ENCODE measurements around the gene C19orf25. TPM values are rescaled to one million over a fixed set of nuclear protein-coding genes. Genes with fewer than 3 reads are reported as not detected.
"Not testable (repeated sequence)": the region's sequence is repeated elsewhere in the genome, so short reads cannot be mapped to it uniquely, and the experiment has no call there.

The C19orf25 gene
- total and polyA plus RNA-seq, 5 experiments from 2014 or later, result 31.3 to 59.7 (median 50.3) TPM

DNA sequence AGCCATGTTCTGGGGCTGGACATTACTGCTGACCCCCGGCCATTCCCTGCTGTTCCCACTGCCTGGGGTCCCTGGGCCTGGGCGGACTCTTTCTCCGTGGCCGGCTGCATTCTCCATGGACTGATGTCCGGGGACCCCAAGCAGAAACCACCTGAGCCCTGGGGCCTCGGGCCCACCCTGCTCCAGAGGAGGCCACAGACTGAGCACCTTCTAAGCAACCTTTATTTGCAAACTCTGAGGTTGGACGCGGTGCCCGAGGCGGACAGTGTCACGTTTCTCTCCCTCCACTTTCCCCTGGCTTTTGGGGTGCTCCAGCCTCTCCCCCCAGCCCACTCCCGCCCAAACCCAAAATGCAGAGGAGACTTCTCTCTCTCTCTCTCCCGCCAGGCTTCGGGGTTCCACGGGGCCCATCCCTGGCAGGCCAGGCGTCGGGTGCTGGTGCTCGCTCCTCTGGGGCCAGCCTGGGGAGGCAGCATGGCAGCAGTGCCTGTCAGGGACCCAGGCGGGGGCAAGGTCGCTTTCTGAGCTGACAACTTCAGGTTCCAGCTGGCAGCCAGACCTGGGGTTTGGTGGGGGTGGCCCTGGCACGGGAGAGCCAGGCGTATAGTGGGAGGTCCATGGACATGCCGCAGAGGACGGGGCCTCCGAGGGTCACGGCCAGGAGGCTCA lies 2.3 kb upstream of the C19orf25 start:
- POLR2A ChIA-PET, result interaction anchor here (1.2 kb wide), 1 partner anchor 10 kb away, joined by 3 read pairs; the partner anchor contains the start of gene REEP6
- peaks cover 7 to 24% (median 15%) of the 10 kb centered on the region in 4 donors for H3K4me1 Mint-ChIP-seq
- no peaks in the 10 kb centered on the region for H3K27me3 Mint-ChIP-seq
- no peak overlapping the region for H3K4me3 Mint-ChIP-seq
- H3K9me3 Mint-ChIP-seq, result no peaks in the 10 kb centered on the region
- peaks cover 0 to 9% (median 2%) of the 10 kb centered on the region in 3 donors for H3K36me3 Mint-ChIP-seq
- DNase-seq (peak in 1 of 10 donors; percentile 53), ATAC-seq (no peak)
- H3K27ac Mint-ChIP-seq, result no peak overlapping the region

DNA sequence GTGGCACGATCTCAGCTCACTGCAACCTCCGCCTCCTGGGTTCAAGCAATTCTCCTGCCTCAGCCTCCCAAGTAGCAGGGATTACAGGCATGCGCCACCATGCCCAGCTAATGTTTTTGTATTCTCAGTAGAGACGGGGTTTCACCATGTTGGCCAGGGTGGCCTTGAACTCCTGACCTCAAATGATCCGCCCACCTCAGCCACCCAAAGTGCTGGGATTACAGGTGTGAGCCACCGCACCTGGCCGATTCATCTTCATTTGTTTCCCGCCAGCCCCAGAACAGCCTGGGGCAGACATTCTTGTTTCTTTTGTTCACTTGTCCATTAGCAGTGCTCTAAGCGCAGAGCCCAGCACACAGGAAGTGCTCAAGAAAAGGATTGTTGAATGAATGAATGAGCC lies 2.0 kb downstream of the C19orf25 start:
- not testable (repeated sequence) for DNase-seq, H3K9me3 Mint-ChIP-seq, ATAC-seq, H3K27me3 Mint-ChIP-seq, H3K36me3 Mint-ChIP-seq
- Mint-ChIP-seq H3K27ac (peak overlapping the region in 2 of 10 donors; percentile 29 to 43), H3K4me3 (peak overlapping the region in 8 of 10 donors; percentile 18 to 86 (median 60)), H3K4me1 (peaks cover 11 to 29% (median 19%) of the 10 kb centered on the region in 4 donors)
- POLR2A ChIA-PET, result interaction anchor here (0.6 kb wide), 1 partner anchor 14 kb away, joined by 3 read pairs; the partner anchor contains the start of gene REEP6

DNA sequence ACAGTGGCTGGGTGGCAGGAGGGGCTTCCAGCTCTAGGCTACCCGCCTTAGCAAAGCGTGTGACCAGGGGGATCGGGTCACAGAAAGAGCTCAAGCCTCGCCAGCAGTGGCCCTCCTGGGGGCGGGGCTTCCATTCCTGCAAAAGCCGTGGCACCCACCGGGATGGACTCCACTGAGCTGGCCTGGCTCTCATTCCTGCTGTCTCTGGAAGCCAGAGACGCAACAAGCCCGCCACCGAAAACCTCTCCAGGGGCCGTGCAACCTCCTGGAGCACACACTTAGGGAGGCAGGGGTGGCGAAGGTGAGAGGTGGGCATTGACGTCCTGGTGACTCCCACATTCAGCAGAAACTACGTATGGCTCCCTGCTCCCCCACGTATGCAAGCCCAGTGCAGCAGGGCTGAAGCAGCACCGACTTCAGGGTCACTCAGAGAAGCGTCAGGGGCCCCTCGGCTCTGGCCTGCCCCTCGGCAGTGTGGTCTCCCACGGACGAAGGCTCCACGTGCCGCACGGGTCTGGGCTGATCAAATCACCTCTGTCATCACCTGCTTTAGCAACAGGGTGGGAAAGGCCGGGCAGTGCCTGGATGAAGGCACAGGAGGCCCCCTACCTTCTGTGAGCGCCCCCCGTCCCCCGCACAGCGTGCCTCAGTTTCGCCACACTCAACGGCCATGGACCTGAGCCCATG lies 3.1 kb downstream of the C19orf25 start:
- Mint-ChIP-seq H3K4me3 (no peak overlapping the region), H3K27ac (peak overlapping the region in 1 of 10 donors; percentile 32), H3K36me3 (peaks cover 0 to 9% (median 2%) of the 10 kb centered on the region in 3 donors), H3K4me1 (peaks cover 13 to 37% (median 26%) of the 10 kb centered on the region in 4 donors), H3K9me3 (no peaks in the 10 kb centered on the region), H3K27me3 (no peaks in the 10 kb centered on the region)
- DNase-seq, result peak in 1 of 10 donors; percentile 18
- ATAC-seq, result no peak
- POLR2A ChIA-PET, result no interaction called here

DNA sequence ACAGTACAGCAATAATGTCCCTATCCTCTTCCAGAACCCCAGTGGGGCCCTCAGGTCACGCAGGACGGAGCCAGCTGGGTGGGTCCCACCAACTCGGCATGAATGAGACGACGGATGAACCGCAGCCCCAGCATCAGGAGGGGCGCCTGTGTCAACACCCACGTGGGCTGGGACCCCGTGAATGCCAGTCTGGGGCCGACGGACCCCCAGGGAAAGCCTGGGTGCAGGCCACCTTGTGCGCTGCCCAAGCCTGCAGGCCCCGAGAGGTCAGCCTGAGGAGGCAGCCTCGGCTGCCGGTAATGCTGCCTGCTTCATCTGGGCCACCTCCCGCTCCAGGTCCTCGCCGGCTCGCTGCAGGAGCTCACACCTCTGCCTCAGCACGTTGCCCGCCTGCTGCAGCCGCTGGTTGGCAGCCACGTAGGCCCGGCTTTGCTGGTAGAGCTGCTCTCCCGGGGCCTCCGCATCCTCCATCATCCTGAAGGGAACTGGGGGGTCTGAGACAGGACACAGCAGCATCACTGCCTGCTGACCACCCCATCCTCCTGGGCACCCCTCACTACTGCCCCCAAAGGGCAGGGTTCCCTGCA lies 4.2 kb downstream of the C19orf25 start:
- DNase-seq, result no peak
- POLR2A ChIA-PET, result interaction anchor here (1.1 kb wide), 1 partner anchor 16 kb away, joined by 3 read pairs; the partner anchor contains the start of gene REEP6

DNA sequence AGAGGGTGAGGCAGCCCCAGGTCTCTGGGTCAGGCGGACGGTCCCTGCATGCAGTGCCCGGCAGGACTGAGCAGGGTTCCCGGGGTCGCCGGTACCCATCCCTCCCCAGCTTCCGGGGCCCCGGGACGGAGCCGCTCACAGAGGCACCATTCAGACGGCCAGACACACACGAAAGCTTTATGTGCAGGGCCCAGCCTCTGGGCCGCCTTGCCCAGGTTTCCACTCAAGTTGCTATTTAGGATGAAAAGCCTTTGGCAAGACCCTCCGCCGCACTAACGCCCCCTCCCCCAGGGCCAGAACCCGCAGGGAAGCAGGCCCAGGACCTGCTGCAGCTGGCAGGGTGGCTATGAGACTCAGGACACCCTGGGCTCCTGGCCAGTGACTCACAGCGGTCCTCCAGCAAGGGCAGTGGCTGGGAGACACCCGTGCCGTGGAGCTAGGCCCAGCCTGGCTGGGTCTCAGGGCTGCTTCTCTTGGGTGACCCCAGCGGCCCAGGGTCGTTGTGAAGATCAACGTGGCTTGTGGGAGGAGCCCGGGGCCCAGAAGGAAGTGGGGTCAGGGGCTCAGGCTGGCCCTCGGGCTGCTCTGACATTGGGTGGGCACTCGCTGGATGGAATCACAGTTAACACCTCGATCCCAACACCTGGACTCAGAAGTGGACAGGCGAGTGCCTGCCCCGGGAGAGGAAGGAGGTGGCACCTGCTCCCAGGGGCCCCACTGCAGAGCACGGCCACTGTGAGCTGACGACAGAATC lies 4.8 kb downstream of the C19orf25 start:
- POLR2A ChIA-PET, result interaction anchor here (1.1 to 1.3 kb wide), 2 partner anchors 15 to 17 kb away, joined by 3 to 5 read pairs; partner anchors contain the start of gene REEP6
- peak overlapping the region in 2 of 10 donors; percentile 51 to 53 for H3K27ac Mint-ChIP-seq
- H3K4me1 Mint-ChIP-seq, result peaks cover 13 to 36% (median 28%) of the 10 kb centered on the region in 4 donors
- peak overlapping the region in 1 of 10 donors; percentile 51 for H3K4me3 Mint-ChIP-seq
- H3K36me3 Mint-ChIP-seq, result peaks cover 0 to 9% (median 2%) of the 10 kb centered on the region in 3 donors
- no peak for DNase-seq
- no peaks in the 10 kb centered on the region for H3K27me3 Mint-ChIP-seq
- no peaks in the 10 kb centered on the region for H3K9me3 Mint-ChIP-seq
- no peak for ATAC-seq

More for the DNA sequence above, 4.2 kb downstream of the C19orf25 start:
- H3K4me1 Mint-ChIP-seq, result peaks cover 14 to 39% (median 30%) of the 10 kb centered on the region in 4 donors
- H3K27me3 Mint-ChIP-seq, result no peaks in the 10 kb centered on the region
- ATAC-seq, result no peak
- H3K9me3 Mint-ChIP-seq, result no peaks in the 10 kb centered on the region
- H3K36me3 Mint-ChIP-seq, result peaks cover 0 to 9% (median 2%) of the 10 kb centered on the region in 3 donors
- peak overlapping the region in 1 of 10 donors; percentile 51 for H3K27ac Mint-ChIP-seq
- H3K4me3 Mint-ChIP-seq, result peak overlapping the region in 1 of 10 donors; percentile 51

DNA sequence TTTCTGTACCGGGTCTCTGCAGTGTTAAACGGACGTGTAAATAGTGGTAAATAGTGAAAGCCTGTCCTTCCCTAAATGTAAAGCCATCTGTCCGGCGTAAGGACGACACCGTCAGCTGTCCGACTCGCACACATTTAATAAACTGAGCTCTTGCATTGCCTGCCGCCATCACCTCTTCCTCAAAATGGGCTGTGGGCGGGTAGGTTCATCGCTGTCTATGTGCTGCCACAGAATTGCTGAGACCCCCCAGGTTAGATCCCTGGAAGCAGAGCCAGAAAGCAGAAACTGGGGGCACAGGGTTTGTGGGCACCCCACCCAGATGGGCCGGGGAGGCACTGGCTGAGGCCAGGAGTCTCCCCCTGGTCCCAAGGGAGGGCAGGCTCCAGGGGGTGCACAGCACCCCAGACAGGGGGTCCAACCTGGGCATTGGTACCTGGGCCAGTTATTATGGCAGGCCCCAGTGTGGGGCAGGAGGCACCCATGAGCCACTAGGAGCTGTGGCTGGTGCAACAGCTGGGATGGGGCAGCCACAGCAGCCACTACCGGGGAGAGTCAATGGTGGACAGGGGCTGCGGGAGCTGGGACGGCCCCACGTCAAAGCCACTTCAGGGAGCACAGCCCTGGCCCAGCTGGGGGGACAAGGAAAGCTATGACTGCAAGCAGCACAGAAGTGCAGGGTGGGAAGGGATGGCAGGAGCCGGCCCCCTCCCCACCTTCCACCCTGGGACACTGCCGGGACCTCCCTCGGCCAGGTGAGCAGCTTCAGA lies 5.7 kb downstream of the C19orf25 start:
- H3K27me3 Mint-ChIP-seq, result peaks cover 0 to 3% (median 0%) of the 10 kb centered on the region in 5 donors
- POLR2A ChIA-PET, result interaction anchor here (0.6 to 1.6 kb wide), 4 partner anchors 16 to 1966 kb away, joined by 3 to 7 read pairs (median 4); partner anchors contain the start of gene REEP6
- peaks cover 11 to 34% (median 25%) of the 10 kb centered on the region in 4 donors for H3K4me1 Mint-ChIP-seq
- peak overlapping the region in 2 of 10 donors; percentile 22 to 36 for H3K4me3 Mint-ChIP-seq
- ATAC-seq (no peak), DNase-seq (no peak)
- no peak overlapping the region for H3K27ac Mint-ChIP-seq
- no peaks in the 10 kb centered on the region for H3K9me3 Mint-ChIP-seq
- peaks cover 0 to 7% (median 0%) of the 10 kb centered on the region in 3 donors for H3K36me3 Mint-ChIP-seq

DNA sequence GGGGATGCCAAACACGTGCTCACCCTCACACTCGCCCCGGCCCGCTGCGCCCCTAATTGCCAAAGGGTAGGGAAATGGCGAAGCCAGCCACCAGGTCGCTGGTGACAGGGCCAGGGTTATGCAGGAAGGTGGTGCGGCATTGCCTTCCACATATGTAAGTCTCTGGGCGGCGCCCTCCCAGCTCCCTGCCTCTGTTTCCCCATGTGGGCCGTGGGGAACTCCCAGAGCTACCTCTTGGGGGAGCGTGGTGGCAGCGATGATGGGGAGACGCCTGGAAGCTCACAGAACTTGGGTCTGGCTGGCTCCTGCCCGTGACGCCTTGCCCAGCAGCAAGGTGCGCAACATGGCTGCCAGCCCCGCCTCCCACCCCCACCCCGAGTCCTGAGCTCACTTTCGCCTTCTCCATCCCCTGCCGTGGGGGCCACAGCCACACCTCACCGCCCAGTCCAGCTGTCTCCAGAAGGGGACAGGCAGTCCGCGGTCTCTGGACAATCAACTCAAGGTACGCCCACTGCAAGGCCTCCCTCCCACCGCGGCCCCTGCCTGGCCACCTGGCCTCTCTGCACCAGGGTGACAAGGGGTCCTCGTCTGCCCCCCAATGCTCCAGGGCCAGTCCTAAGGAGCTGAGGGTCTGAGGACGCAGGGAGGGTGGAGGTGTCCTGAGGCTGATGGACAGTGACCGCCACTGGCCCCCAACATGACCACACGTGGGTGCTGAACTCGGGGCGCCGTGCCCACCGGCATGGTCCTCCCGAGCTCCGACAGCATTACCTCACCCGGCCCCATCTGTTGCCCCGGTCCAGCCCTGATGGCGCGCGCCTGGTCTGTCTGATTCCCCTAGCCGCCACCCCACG lies 6.6 kb downstream of the C19orf25 start:
- Mint-ChIP-seq H3K27ac (no peak overlapping the region), H3K4me1 (peaks cover 10 to 30% (median 22%) of the 10 kb centered on the region in 4 donors), H3K36me3 (peaks cover 0 to 7% (median 0%) of the 10 kb centered on the region in 3 donors), H3K4me3 (peak overlapping the region in 7 of 10 donors; percentile 10 to 79 (median 33)), H3K9me3 (no peaks in the 10 kb centered on the region), H3K27me3 (peaks cover 0 to 4% (median 0%) of the 10 kb centered on the region in 5 donors)
- no peak for DNase-seq
- POLR2A ChIA-PET, result interaction anchor here (0.6 to 1.9 kb wide), 7 partner anchors 17 to 425 kb away, joined by 3 to 14 read pairs (median 6); partner anchors contain the start of genes FAM174C and REEP6
- ATAC-seq, result no peak

DNA sequence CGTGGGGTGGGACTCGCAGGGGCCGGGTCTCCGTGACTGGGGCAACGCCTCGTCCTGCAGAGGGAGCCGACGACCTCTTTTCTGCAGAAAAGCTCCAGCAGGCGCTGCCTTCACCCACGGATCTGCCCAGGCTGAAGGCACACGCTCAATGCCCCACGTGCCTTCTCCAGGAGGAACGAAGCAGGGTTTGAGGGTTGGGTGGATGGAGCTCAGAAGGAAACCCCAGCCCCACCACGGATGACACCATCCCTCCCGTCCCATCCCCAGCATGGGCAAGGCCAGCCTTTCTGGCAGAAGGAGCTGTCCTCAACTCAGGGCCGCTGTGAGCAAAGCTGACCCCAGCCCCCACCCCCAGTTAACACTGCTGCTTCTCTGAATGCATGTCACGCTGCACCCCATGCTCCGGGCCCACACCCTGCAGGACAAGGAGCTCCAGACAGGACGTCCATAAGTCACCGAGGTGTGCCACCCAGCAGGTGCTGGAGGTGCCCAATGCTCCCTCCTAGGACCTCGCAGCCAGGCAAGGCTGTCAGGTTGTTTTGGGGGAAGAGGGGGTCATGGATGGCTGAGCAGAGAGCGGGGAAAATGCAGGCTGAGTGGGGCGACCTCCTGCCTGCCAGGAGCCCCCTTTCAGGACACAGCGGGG lies 7.4 kb downstream of the C19orf25 start:
- Mint-ChIP-seq H3K9me3 (no peaks in the 10 kb centered on the region), H3K4me1 (peaks cover 9 to 25% (median 18%) of the 10 kb centered on the region in 4 donors), H3K36me3 (peaks cover 0 to 2% (median 0%) of the 10 kb centered on the region in 3 donors), H3K4me3 (peak overlapping the region in 8 of 10 donors; percentile 52 to 80 (median 74)), H3K27me3 (peaks cover 0 to 7% (median 0%) of the 10 kb centered on the region in 5 donors), H3K27ac (no peak overlapping the region)
- DNase-seq (peak in 3 of 10 donors; percentile 13 to 31 (median 30)), ATAC-seq (peak; percentile 13 to 15)
- POLR2A ChIA-PET, result interaction anchor here (0.6 to 1.9 kb wide), 10 partner anchors 16 to 426 kb away, joined by 3 to 14 read pairs (median 4); partner anchors contain the start of genes FAM174C and REEP6

DNA sequence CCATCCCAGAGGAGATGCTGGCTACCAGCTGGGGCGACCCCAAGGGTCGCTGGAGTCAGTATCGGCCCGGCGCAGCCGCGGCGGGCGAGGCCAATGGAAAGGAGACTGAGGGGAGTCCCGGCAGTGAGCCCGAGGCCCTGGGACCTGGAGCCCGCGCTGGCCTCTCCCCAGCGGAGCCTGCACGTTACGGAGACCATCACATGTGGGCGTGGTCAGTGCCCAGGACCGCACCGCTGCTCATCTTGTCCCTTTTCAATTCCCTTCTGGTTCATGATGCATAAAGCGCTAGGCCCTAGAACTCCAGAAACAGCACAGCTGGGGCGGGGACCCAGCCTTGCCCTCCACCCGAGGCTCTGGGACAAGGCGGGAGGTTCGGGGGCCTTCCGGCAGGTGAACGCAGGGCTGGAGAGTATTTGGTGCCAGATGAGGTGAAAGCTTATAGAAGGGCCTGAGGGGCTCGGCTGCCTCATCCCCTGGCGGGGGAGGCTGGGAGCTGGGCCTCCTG lies 8.0 kb downstream of the C19orf25 start:
- Mint-ChIP-seq H3K36me3 (no peaks in the 10 kb centered on the region), H3K27me3 (peaks cover 0 to 7% (median 0%) of the 10 kb centered on the region in 5 donors), H3K4me3 (peak overlapping the region; percentile 42 to 80 (median 74)), H3K9me3 (no peaks in the 10 kb centered on the region), H3K4me1 (peaks cover 9 to 22% (median 17%) of the 10 kb centered on the region in 4 donors), H3K27ac (no peak overlapping the region)
- DNase-seq, result peak in 1 of 10 donors; percentile 13
- POLR2A ChIA-PET, result interaction anchor here (0.9 to 1.9 kb wide), 7 partner anchors 16 to 196 kb away, joined by 3 to 14 read pairs (median 3); partner anchors contain the start of genes FAM174C and RPS15
- peak; percentile 21 to 33 for ATAC-seq
